HT1080 (cell line): ENCODE data around the gene ATAD1. TPM values are rescaled to one million over a fixed set of nuclear protein-coding genes. Genes with fewer than 3 reads are reported as not detected.
"Not testable (repeated sequence)": the region's sequence is repeated elsewhere in the genome, so short reads cannot be mapped to it uniquely, and the experiment has no call there.

Source experiments
- DNase-seq: peaks from one replicate; pipeline ENCODE4 v3.0.0-alpha.2; 2015; ENCODE audit warnings: low read depth
- polyA plus RNA-seq, 2 experiments: library from polyadenylated mRNA; depleted of rRNA; stranded (reverse); fragments of >200 nt; gene quantifications; 2 replicates each; pipeline ENCODE4 v1.2.3, GENCODE V29; 2015
- total RNA-seq: library from RNA; depleted of rRNA; stranded (reverse); fragments of >200 nt; shearing (Covaris generic); gene quantifications from 2 replicates; pipeline ENCODE4 v1.2.3, GENCODE V29; 2014; rRNA removed

The ATAD1 gene, protein sequence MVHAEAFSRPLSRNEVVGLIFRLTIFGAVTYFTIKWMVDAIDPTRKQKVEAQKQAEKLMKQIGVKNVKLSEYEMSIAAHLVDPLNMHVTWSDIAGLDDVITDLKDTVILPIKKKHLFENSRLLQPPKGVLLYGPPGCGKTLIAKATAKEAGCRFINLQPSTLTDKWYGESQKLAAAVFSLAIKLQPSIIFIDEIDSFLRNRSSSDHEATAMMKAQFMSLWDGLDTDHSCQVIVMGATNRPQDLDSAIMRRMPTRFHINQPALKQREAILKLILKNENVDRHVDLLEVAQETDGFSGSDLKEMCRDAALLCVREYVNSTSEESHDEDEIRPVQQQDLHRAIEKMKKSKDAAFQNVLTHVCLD
- total RNA-seq: 31.3 and 42.3 TPM in 2 replicates
- 45.8 and 56.0 TPM in 2 replicates for polyA plus RNA-seq (2015; cell fraction: cytosol; rRNA removed)
- polyA plus RNA-seq (2015; cell fraction: nucleus; rRNA removed): 78.4 and 84.6 TPM in 2 replicates

DNA sequence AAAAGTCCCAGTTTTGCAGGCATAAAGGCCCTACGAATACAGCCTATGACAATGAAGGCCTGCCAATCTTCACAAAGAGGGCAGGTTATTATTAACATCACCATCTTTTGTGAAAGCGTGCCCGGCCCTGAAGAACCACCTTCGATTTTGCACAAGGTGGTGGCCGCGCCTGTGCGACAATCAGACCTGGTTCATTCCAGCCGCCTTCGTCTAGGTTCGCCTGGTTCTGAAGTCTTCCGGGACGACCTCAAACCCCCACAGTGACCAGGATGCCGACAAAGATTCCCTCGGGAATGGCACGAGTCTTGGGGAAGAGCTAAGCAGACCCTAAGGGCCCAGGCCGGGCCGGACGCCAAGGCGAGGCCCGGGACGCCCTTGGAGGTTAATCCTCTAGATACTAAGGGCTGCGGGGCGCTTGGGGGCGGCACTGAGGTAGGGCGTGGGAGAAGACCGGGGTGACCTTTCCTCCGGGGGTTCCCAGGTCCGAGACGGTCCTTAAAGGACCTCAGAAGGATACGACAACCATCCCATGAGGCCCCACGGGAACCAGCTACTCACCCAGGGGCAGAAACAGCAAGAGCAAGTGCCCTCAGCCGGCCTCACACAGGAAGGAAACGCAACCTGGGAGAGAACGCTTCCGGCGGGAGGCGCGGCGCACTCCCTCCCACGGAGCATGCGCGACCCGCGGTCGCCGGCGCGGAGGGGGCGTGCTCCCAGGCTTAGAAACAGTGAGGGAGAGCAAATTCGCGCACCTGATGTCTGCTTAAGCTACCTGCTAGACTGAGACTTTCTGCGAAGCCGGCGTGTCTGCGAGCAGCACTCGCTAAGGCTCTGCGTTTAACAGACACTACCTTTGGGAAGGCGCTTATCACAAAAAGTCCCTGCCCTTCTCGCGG, at the start of gene ATAD1:
ATAD1 (minus strand) TSS at position 618 of the 896 bp plus-strand sequence. CDS start 3,627 bp downstream, outside the sequence.
- DNase-seq: peak; percentile 92

DNA sequence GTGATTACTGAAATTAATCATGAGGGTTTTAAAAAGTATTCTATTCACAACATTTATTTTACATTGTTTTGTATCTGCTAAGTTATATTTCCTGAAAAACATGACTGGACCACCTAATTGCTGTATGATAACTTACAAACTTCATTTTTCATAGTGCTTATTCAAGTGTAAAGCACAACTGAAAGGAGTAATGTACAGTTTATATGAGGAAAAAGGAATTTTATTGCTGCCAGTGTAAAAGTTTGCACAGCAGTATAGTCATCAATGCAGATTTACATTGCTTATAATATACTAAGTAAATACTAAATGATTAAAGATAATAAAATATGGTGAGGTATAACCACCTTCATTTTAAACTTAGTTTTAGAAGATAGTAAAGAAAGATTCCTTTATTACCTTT, 49.4 kb upstream of the ATAD1 start:
- no peak for DNase-seq

DNA sequence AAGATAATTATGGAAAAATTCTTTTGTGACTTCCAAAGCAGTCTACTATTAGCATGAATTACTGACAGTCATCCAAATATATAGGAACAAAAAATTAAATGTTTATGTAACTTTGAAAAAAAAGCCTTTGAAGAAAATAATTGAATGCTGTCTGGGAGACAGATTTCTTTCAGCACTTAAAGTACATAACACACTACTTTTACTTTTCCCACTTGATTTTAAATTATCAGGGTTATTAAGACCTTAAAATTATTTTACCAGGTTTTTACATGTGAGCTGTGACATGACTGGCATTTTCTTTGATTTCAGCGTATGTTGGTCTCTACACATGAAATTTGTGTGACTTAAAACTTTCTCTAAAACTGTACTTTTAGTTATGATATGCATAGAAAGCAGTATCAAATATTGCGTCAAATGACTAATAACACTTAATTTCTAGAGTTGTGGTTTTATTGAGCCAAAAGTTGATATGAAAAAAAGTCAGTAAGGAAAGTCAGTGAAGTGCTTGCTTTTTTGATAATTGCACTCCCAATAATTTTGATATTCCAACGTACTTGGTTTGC, 48.5 kb upstream of the ATAD1 start:
- DNase-seq: no peak

DNA sequence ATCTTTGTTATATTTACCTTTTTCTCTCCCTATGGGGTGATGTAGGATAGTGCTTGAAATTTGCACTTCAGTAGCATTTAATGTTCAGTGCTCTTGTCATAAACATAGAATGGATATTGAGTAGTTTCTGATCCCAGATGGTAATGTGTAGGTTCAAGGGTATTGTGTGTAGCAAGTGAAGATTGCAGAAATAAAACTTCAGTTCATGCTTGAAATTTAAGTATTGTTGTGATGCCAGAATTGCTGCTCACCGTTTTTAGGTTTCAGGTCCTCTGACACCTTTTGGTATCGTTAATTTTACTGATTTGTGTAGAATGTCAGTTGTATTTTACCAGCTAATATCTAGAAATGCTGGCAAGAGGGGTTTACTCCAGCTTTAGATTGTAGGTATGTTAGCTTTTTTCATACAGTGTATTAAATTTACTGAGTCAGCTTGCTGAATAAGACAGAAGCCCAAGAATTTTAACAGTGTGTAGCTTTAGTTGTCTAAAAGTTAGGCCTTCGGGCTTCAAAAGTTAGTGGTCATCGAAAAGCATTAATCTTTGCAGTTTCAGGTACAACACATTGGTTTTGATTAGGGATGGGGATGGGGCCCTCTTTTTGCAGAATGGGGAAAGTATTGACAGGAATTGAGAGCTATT, 47.3 kb upstream of the ATAD1 start:
- peak; percentile 31 for DNase-seq

DNA sequence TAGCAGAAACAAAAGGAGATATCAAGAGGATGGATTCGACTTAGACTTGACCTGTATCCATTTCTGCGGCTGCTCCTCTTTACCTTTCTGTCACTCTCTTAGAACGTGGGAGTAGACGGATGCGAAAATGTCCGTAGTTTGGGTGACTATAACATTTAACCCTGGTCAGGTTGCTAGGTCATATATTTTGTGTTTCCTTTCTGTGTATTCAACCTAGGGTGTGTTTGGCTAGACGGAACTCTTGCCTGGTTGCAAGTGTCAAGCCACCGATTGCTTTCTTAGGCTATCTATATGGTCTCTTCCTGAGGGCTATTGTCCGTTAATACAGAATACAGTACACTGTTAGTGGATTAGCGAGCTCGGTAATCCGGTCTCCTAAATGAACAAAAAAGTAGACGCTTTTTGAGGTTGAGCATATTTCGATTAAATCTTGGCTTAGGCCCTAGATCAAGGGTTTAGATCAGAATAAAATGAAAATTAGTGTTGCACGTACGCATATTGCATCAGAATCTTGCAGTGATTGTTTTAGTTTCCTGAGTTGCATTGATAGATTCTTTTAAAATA, 46.6 kb upstream of the ATAD1 start:
- DNase-seq: no peak

DNA sequence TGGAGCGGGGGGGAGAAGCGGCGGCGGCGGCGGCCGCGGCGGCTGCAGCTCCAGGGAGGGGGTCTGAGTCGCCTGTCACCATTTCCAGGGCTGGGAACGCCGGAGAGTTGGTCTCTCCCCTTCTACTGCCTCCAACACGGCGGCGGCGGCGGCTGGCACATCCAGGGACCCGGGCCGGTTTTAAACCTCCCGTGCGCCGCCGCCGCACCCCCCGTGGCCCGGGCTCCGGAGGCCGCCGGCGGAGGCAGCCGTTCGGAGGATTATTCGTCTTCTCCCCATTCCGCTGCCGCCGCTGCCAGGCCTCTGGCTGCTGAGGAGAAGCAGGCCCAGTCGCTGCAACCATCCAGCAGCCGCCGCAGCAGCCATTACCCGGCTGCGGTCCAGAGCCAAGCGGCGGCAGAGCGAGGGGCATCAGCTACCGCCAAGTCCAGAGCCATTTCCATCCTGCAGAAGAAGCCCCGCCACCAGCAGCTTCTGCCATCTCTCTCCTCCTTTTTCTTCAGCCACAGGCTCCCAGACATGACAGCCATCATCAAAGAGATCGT, 46.0 kb upstream of the ATAD1 start:
- not testable (repeated sequence) for DNase-seq

DNA sequence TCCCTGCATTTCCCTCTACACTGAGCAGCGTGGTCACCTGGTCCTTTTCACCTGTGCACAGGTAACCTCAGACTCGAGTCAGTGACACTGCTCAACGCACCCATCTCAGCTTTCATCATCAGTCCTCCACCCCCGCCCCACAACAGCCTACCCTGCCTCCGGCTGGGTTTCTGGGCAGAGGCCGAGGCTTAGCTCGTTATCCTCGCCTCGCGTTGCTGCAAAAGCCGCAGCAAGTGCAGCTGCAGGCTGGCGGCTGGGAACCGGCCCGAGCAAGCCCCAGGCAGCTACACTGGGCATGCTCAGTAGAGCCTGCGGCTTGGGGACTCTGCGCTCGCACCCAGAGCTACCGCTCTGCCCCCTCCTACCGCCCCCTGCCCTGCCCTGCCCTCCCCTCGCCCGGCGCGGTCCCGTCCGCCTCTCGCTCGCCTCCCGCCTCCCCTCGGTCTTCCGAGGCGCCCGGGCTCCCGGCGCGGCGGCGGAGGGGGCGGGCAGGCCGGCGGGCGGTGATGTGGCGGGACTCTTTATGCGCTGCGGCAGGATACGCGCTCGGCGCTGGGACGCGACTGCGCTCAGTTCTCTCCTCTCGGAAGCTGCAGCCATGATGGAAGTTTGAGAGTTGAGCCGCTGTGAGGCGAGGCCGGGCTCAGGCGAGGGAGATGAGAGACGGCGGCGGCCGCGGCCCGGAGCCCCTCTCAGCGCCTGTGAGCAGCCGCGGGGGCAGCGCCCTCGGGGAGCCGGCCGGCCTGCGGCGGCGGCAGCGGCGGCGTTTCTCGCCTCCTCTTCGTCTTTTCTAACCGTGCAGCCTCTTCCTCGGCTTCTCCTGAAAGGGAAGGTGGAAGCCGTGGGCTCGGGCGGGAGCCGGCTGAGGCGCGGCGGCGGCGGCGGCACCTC, 45.3 kb upstream of the ATAD1 start, which contains the start of the genes KLLN and PTEN:
KLLN (minus strand) TSS at position 481 of the 891 bp plus-strand sequence. CDS start 1,046 bp downstream, outside the sequence.
PTEN (plus strand) TSS at position 573 of the 891 bp plus-strand sequence. CDS start 845 bp downstream, outside the sequence.
- DNase-seq: peak; percentile 78

DNA sequence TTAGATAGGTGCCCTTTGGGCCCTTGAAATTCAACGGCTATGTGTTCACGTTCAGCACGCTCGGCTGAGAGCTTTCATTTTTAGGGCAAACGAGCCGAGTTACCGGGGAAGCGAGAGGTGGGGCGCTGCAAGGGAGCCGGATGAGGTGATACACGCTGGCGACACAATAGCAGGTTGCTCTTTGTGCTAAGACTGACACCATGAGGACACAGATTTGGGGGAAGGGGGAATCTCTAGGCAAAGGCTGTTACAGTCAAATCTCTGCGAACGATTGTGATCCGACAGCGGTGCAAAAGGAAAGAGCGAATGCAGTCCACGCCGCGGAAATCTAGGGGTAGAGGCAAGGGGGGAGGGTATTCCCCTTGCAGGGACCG, 44.6 kb upstream of the ATAD1 start:
- DNase-seq: no peak

DNA sequence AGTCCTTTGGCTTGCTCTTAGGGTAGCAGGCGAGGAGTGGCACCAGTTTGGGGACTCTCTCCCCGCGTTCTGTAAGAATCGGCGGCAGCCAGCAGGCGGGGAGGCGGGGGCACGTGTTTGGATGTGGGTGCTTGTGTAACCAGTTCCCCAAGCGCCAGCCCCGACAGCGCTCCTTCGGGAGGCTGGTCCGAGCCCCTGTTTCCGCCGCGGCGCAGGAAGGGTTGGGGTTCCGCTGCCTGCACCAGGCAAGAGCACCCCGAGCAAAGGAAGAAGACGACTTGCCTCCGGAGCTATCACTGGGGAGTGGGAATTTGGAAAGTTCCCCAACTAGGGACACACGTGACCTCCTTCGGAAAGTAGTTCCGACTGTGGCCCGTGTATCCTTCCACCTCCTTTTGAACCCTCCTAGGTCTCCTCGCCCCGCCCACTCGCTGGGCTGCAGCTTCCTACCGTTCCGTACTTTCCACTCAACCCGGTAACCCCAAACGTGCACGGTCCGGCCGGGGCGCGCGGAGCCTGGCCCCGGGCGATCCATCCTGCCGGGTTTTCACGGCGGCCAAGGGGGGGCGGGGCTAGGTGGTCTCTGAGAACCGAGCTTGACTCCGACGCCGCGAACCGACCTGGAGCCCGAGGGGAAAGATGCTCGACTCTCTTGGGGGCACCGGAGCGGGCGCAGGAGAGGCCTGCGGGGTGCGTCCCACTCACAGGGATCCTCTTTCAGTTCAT, 44.1 kb upstream of the ATAD1 start:
- DNase-seq: no peak

DNA sequence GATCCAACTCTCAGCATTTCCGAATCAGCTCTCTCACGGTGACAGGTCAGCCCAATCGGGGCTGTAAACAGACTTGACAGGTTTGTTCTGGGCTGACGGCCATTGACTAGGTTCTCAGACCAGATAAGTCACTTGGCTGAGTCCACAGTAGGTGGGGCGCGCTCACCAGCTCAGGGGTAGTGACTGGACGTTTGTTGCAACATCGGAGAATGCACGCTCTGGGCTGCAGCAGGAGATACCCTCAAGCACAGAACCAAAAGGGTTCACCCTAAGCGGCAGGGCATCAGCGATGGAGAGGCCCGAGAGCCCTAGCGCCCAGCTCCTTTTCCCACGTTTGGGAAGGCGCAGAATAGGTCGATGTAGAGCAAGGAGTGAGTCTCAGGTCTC, 43.5 kb upstream of the ATAD1 start:
- DNase-seq: no peak

DNA sequence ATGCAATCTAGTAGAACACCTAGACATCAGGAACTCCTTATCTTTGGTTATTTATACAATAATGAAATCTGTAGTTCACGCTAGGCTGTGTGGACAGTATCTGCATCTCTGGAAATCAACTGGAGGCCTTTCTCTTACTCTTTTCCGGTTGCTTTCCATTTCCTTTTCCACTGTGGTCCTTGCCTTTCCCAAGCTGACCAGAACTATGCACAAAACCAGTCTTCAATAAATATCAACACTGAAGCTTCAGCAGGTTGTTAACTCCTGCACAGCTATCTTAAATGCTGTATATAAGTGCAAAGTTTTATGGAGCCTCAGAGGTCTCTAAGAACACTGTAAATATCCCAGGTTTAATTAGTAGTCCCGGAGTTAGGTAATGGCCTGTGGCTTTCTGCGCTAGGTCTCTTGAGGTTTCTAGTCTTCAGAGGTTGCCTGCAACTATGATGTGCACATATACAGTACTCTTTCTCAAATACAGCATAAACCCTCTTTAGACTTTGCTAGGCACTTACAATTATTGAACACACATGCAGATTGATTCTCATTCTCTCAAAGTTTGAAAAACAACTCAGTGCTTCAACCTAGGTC, 42.9 kb upstream of the ATAD1 start:
- no peak for DNase-seq

DNA sequence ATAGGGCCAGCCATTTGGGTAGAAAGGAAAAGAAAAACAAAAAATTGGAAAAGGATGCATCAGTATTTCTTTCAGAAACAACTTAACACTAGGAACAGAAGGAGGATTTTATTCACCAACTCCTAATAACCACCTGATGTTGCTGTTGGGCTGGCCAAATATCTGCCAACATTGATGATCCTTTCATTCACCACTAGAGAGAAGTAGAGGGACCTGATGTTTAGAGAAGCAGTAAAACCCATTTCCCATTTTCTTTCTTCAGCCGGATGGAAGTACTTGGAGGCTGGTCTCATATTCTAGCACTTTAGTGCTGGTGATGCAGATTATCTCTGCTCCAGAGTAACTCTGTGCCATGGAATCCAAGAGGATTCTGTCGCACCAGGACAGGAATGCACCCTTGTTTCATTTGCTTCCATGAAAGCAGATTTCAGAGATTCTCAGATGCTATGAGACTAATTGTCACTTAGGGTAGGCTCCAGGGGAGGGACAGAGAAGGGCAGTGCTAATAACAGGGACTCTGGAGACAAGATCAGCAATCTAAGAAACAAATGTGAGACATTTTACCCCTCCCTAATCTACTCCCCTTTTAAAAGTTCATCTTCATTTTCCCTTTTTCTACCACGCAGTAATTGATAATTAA, 42.2 kb upstream of the ATAD1 start:
- peak; percentile 83 for DNase-seq

DNA sequence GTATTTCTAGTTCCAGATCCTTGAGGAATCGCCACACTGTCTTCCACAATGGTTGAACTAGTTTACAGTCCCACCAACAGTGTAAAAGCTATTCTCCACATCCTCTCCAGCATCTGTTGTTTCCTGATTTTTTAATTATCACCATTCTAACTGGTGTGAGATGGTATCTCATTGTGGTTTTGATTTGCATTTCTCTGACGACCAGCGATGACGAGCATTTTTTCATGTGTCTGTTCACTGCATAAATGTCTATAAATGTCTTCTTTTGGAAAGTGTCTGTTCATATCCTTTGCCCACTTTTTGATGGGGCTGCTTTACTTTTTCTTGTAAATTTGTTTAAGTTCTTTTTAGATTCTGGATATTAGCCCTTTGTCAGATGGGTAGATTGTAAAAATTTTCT, 37.6 kb upstream of the ATAD1 start:
- DNase-seq: not testable (repeated sequence)

DNA sequence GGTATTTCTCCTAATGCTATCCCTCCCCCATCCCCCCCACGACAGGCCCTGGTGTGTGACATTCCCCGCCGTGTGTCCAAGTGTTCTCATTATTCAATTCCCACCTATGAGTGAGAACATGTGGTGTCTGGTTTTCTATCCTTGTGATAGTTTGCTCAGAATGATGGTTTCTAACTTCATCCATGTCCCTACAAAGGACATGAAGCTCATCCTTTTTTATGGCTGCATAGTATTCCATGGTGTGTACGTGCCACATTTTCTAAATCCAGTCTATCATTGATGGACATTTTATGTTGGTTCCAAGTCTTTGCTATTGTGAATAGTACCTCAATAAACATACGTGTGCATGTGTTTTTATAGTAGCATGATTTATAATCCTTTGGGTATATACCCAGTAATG, 37.2 kb upstream of the ATAD1 start:
- DNase-seq: not testable (repeated sequence)

DNA sequence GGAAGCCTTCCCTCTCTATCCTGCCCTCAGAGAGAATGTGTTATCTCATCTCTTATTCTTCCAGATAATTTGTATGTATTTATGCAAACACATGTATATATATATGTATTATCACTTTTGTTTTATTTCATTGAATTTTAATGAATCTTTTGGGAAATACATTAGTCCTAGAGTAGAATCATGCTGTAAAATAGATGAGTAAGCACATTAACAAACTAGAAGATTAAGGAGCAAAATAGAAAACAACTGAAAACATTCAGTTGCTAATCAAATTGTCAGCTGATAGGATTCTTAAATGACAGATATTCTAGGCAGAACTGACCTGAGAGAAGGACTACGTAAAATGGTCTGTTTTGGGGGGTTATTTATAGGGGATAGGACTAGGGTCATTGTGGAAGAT, 34.1 kb upstream of the ATAD1 start:
- DNase-seq: no peak

DNA sequence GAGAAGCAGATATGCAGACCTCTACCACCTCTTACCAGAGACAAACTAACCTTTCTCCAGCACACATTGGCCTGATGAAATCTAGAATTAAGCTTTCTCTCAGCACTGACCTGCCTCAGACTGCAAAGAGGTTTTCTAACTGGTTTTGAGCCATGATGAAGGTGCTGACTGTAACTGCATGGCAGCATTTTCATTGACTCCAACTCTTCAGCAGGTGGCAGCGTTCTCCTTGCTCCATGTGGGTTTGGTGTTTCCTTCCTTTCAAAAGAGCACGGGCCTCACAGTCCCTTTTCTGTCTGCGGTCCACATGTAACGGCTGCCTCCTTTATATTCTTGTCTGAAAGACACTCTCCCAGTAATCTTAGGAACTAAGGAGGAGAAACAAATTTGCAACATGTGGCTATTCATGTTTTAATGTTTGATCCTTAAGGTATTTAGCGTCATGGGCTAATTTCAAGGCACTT, 32.7 kb upstream of the ATAD1 start:
- DNase-seq: peak; percentile 59

DNA sequence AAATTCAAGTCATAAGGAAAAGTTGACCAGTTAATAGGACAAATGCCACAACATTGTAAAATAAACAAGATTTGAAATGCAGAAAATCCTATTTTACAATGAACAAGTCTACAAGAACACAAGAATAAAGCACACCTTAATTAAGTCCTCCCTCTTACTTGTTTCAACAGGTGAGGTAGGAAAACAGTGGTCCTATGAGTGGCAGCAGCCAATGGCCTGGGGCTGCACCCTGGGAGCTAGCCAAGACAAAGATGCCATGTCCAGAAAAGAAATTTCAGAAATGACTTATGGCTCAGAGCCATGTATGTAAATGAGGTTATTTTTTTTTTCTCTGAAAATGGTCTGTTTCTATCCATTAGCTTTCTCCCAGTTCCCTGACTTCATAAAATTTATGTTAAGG, 31.0 kb upstream of the ATAD1 start:
- DNase-seq: no peak

DNA sequence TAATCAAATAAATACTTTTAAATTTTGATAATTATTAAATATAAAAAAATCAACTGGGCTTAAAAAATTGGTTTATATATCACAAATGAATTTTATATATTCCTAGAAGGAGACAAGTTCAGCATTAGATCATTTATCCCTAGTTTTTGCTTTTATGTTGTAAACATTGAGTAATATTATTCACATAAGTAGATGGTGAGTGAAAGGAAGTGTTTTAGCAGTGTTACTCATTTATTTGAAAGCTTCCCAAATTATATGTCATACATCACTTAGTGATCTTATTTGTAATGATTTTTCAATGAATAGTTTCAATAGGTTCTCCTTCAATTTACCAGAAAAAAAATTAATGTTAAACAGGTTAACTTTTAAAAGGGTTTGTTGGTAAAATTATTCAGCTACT, 29.5 kb upstream of the ATAD1 start:
- no peak for DNase-seq
